Endothelial cell of umbilical vein (primary cell): ENCODE results near the gene TXN2. TPM values are rescaled to one million over a fixed set of nuclear protein-coding genes. Genes with fewer than 3 reads are reported as not detected.

Experiments
- BruUV-seq: library from RNA; stranded (reverse); fragments of 400-500 nt; replicated peaks from 2 replicates; lab custom pipeline; 2021; lab: Mats Ljungman, UMichigan
- CTCF ChIA-PET: fragments of 300-600, 350-600 bp; sonication (Branson Sonifier 250); formaldehyde crosslinking; loops from one replicate; lab custom pipeline; 2021; ENCODE audit warnings: antibody characterized with exemption, inconsistent platforms; lab: Charles Lee
- POLR2A ChIA-PET: fragments of 300-600, 350-600 bp; sonication (Branson Sonifier 250); formaldehyde crosslinking; loops from one replicate; lab custom pipeline; 2021; ENCODE audit warnings: antibody characterized with exemption, inconsistent platforms; lab: Charles Lee
- DNase-seq: peaks from one replicate; pipeline ENCODE4 v3.0.0-alpha.2; 2011; ENCODE audit warnings: low read depth, low spot score
- FAIRE-seq: peaks from 2 replicates; lab custom pipeline; 2011; peaks lifted over from hg19 to GRCh38; lab: Jason Lieb, UNC
- H2AFZ ChIP-seq: 2 replicates; pipeline ENCODE4 v1.6.0; 2012; ENCODE audit warnings: low read depth, low read length, control low read depth, inconsistent platforms
- H3K27ac ChIP-seq: 2 replicates; pipeline ENCODE4 v1.5.1; 2011; ENCODE audit warnings: low read depth, mild to moderate bottlenecking, control low read depth, low read length, moderate library complexity; ENCODE audit not compliant: insufficient read depth
- H3K27me3 ChIP-seq, 2 experiments: 2 replicates each; pipeline versions ENCODE4 v1.6.0 to v1.6.1; 2011; ENCODE audit warnings: low read length in 2 of 2, mixed read lengths in 1 of 2; ENCODE audit not compliant: control insufficient read depth in 2 of 2, insufficient read depth in 2 of 2
- H3K36me3 ChIP-seq, 2 experiments: 2 replicates in 1 of 2; 3 replicates in 1 of 2; pipeline ENCODE4 v1.5.1; 2011; ENCODE audit warnings: low read length in 2 of 2, mild to moderate bottlenecking in 1 of 2, moderate library complexity in 1 of 2; ENCODE audit not compliant: control insufficient read depth in 2 of 2, insufficient read depth in 2 of 2; ENCODE audit errors: extremely low read depth in 1 of 2
- H3K4me1 ChIP-seq: 3 replicates; pipeline ENCODE4 v1.5.1; 2011; ENCODE audit warnings: mild to moderate bottlenecking, low read length; ENCODE audit not compliant: control insufficient read depth, insufficient read depth; ENCODE audit errors: extremely low read depth
- H3K4me2 ChIP-seq: 2 replicates; pipeline ENCODE4 v1.6.1; 2011; ENCODE audit warnings: low read length, control low read depth, mixed read lengths; ENCODE audit not compliant: insufficient read depth
- H3K4me3 ChIP-seq, 3 experiments: fragments of 200-600 bp in 1 of 3; sonication (generic), shearing (Covaris generic) in 1 of 3; replicated peaks in 1 of 3; 2 replicates each; pipeline ENCODE4 v1.5.1; 2011 to 2016; ENCODE audit warnings: control low read depth in 3 of 3, low read length in 3 of 3, mild to moderate bottlenecking in 2 of 3, inconsistent platforms in 1 of 3, low read depth in 1 of 3, moderate library complexity in 1 of 3; ENCODE audit not compliant: insufficient read depth in 1 of 3
- H3K79me2 ChIP-seq: 2 replicates; pipeline ENCODE4 v1.6.0; 2012; ENCODE audit warnings: low read length, inconsistent platforms; ENCODE audit not compliant: control insufficient read depth, insufficient read depth
- H3K9ac ChIP-seq: replicated peaks from 2 replicates; pipeline ENCODE3; 2011; ENCODE audit warnings: low read length, control low read depth; ENCODE audit not compliant: insufficient read depth; ENCODE audit errors: extremely low read depth
- H3K9me1 ChIP-seq: replicated peaks from 3 replicates; pipeline ENCODE4 v1.6.0; 2011; ENCODE audit warnings: mild to moderate bottlenecking, low read length; ENCODE audit not compliant: control insufficient read depth, insufficient read depth; ENCODE audit errors: extremely low read depth
- H3K9me3 ChIP-seq: replicated peaks from 2 replicates; pipeline ENCODE4 v1.5.1; 2012; ENCODE audit warnings: low read length, inconsistent platforms; ENCODE audit not compliant: control insufficient read depth, insufficient read depth
- H4K20me1 ChIP-seq: replicated peaks from 2 replicates; pipeline ENCODE3; 2011; ENCODE audit warnings: mild to moderate bottlenecking, low read length; ENCODE audit not compliant: control insufficient read depth, insufficient read depth; ENCODE audit errors: extremely low read depth
- CTCF ChIP-seq, 2 donors: IDR thresholded peaks; 1 replicate in 1 of 2; 2 replicates in 1 of 2; pipeline ENCODE4 v1.5.1; 2011; ENCODE audit warnings: low read length in 2 of 2, mild to moderate bottlenecking in 2 of 2, moderate library complexity in 2 of 2, control low read depth in 1 of 2, inconsistent platforms in 1 of 2, low read depth in 1 of 2; ENCODE audit not compliant: insufficient read depth in 1 of 2; ENCODE audit errors: extremely low read depth in 1 of 2
- EZH2 ChIP-seq: IDR thresholded peaks from 2 replicates; pipeline ENCODE4 v1.6.1; 2012; ENCODE audit warnings: borderline replicate concordance, low read depth, mild to moderate bottlenecking, moderate library complexity, low read length, inconsistent platforms; ENCODE audit not compliant: severe bottlenecking
- FOS ChIP-seq: IDR thresholded peaks from 2 replicates; pipeline ENCODE4 v1.6.1; 2011; ENCODE audit warnings: mild to moderate bottlenecking, low read length, moderate library complexity, borderline replicate concordance; ENCODE audit not compliant: insufficient read depth
- GATA2 ChIP-seq: IDR thresholded peaks from 2 replicates; pipeline ENCODE4 v1.7.0; 2011; ENCODE audit warnings: low read depth, mild to moderate bottlenecking, moderate library complexity, mixed read lengths, low read length; ENCODE audit not compliant: insufficient read length, insufficient read depth
- JUN ChIP-seq: IDR thresholded peaks from 2 replicates; pipeline ENCODE4 v1.6.1; 2011; ENCODE audit warnings: borderline replicate concordance, low read depth; ENCODE audit not compliant: insufficient read length, insufficient read depth
- MAX ChIP-seq: IDR thresholded peaks from 2 replicates; pipeline ENCODE4 v1.6.1; 2011; ENCODE audit not compliant: insufficient read depth, insufficient read length
- MYC ChIP-seq: IDR thresholded peaks from one replicate; pipeline ENCODE4 v1.6.1; 2011; ENCODE audit warnings: mild to moderate bottlenecking, low read depth, low read length
- POLR2A ChIP-seq: IDR thresholded peaks from 2 replicates; pipeline ENCODE4 v1.6.1; 2012; ENCODE audit warnings: low read depth, mild to moderate bottlenecking, control low read depth, low read length
- POLR2AphosphoS5 ChIP-seq: IDR thresholded peaks from 2 replicates; pipeline ENCODE4 v1.6.1; 2012; ENCODE audit warnings: low read depth, mild to moderate bottlenecking, control low read depth, low read length, moderate library complexity; ENCODE audit not compliant: insufficient read depth
- dilution Hi-C: fragments of 300-500 bp; cut with MboI; formaldehyde crosslinking; loops from one replicate; pipeline ENCODE4 v1.15.0; 2019; ENCODE audit warnings: low sequenced_read_pairs; ENCODE audit not compliant: extremely low pct_ligation_motif_present
- intact Hi-C: fragments of 100-400 bp; cut with micrococcal nuclease; formaldehyde crosslinking; loops from one replicate; pipeline ENCODE4 v1.10.0; 2022
- polyA plus RNA-seq, 4 experiments: library from polyadenylated mRNA; depleted of rRNA in 3 of 4; stranded (reverse) in 3 of 4; unstranded in 1 of 4; fragments of >200 nt; gene quantifications; 2 replicates each; pipeline versions ENCODE4 v1.2.1 to v1.2.3, GENCODE V29; 2011 to 2012; ENCODE audit warnings: missing spikeins in 1 of 4
- total RNA-seq: library from RNA; stranded (reverse); gene quantifications from 2 replicates; pipeline ENCODE4 v1.2.3, GENCODE V29; 2021

The TXN2 gene
- total and polyA plus RNA-seq, 2 donors (not counting 3 experiments of a cell fraction or from before 2014, with no cell fraction given) = 75.9 to 183 TPM

- TF ChIP-seq JUN (no peak), GATA2 (no peak), MYC (no peak), CTCF (IDR thresholded peaks at IDR 0.05; ENCODE audit: extremely low read depth in 1 of 2, insufficient read depth in 1 of 2, low read depth in 1 of 2, low read length in 2 of 2) (no peak), MAX (no peak), POLR2A (no peak), EZH2 (no peak), POLR2AphosphoS5 (no peak), FOS (no peak)
- Histone ChIP-seq H4K20me1 (no peaks in the 10 kb centered on the region), H3K4me2 (no peak overlapping the region), H3K4me1 (peaks cover 47% of the 10 kb centered on the region), H3K36me3 (peaks cover 0 to 11% of the 10 kb centered on the region in 2 experiments), H2AFZ (no peak overlapping the region), H3K27me3 (no peaks in the 10 kb centered on the region), H3K4me3 (no peak overlapping the region), H3K9me1 (no peaks in the 10 kb centered on the region), H3K9me3 (no peaks in the 10 kb centered on the region), H3K79me2 (peaks cover 5% of the 10 kb centered on the region), H3K9ac (no peak overlapping the region), H3K27ac (no peak overlapping the region)
- BruUV-seq = no TSS peak
- FAIRE-seq (peak; percentile 53), DNase-seq (no peak)
- dilution Hi-C loops (no loop called here), intact Hi-C loops (loop anchor here (5.0 kb wide), 1 partner anchor 102 kb away; no protein-coding TSS in a partner anchor)
- CTCF ChIA-PET = interaction anchor here (0.9 to 5.3 kb wide), 9 partner anchors 81 to 169 kb away, joined by 3 to 68 read pairs (median 28); partner anchors contain the start of gene MYH9
- POLR2A ChIA-PET = interaction anchor here (2.0 kb wide), 1 partner anchor 138 kb away, joined by 4 read pairs; no protein-coding TSS in a partner anchor
Measured at GRCh38 chr22:36469094-36469710, 12.2 kb downstream of the TXN2 start.
